ENCODE results near the gene RNF44. TPM values are rescaled to one million over a fixed set of nuclear protein-coding genes. Genes with fewer than 3 reads are reported as not detected.
"Not testable (repeated sequence)": the region's sequence is repeated elsewhere in the genome, so short reads cannot be mapped to it uniquely, and the experiment has no call there.

Gene RNF44
- total RNA-seq, 1 donor from 2014 or later = 3.2 TPM

GRCh38 chr5:176552332-176552869 lies 15.2 kb upstream of the RNF44 start:
- no peak for DNase-seq (ENCODE audit: low read depth, low spot score)

- not testable (repeated sequence) for DNase-seq (ENCODE audit: low read depth, low spot score)
Measured at GRCh38 chr5:176550937-176551336, 13.7 kb upstream of the RNF44 start.

- DNase-seq (ENCODE audit: low read depth, low spot score) = no peak
Measured at GRCh38 chr5:176550275-176550831, 13.2 kb upstream of the RNF44 start.

GRCh38 chr5:176549871-176550270 lies 12.7 kb upstream of the RNF44 start:
- DNase-seq (ENCODE audit: low read depth, low spot score) = no peak

GRCh38 chr5:176548967-176549444 lies 11.8 kb upstream of the RNF44 start, which contains the start of gene CDHR2:
TSS of gene CDHR2 (plus strand) at chr5:176549342. CDS start at chr5:176565353, 16,011 bp downstream.
- no peak for DNase-seq (ENCODE audit: low read depth, low spot score)

- no peak for DNase-seq (ENCODE audit: low read depth, low spot score)
Measured at GRCh38 chr5:176547802-176548201, 10.6 kb upstream of the RNF44 start.

- DNase-seq (ENCODE audit: low read depth, low spot score) = no peak
Measured at GRCh38 chr5:176545737-176546509, 8.7 kb upstream of the RNF44 start.

- no peak for DNase-seq (ENCODE audit: low read depth, low spot score)
Measured at GRCh38 chr5:176545388-176545736, 8.2 kb upstream of the RNF44 start.

- no peak for DNase-seq (ENCODE audit: low read depth, low spot score)
Measured at GRCh38 chr5:176543428-176544182, 6.4 kb upstream of the RNF44 start.

- no peak for DNase-seq (ENCODE audit: low read depth, low spot score)
Measured at GRCh38 chr5:176542596-176543427, 5.6 kb upstream of the RNF44 start.

GRCh38 chr5:176542135-176542595 lies 5.0 kb upstream of the RNF44 start:
- no peak for DNase-seq (ENCODE audit: low read depth, low spot score)

- no peak for DNase-seq (ENCODE audit: low read depth, low spot score)
Measured at GRCh38 chr5:176541338-176542134, 4.3 kb upstream of the RNF44 start.

GRCh38 chr5:176540956-176541337 lies 3.7 kb upstream of the RNF44 start:
- no peak for DNase-seq (ENCODE audit: low read depth, low spot score)

GRCh38 chr5:176540476-176540899 lies 3.3 kb upstream of the RNF44 start:
- no peak for DNase-seq (ENCODE audit: low read depth, low spot score)

GRCh38 chr5:176538989-176539384 lies 1.8 kb upstream of the RNF44 start:
- DNase-seq (ENCODE audit: low read depth, low spot score) = no peak

- DNase-seq (ENCODE audit: low read depth, low spot score) = no peak
Measured at GRCh38 chr5:176538230-176538988, 1.2 kb upstream of the RNF44 start.

- DNase-seq (ENCODE audit: low read depth, low spot score) = peak; percentile 99
Measured at GRCh38 chr5:176537554-176538229, 490 bp upstream of the RNF44 start.

GRCh38 chr5:176536132-176536901 lies 885 bp downstream of the RNF44 start:
- DNase-seq (ENCODE audit: low read depth, low spot score) = peak; percentile 52

Data from pulmonary artery endothelial cell (primary cell).